NOMO-1 treated with DMSO at 0.1 percent for 48 hours (cell line): ENCODE measurements around the gene NRCAM.
"Not testable (repeated sequence)": the region's sequence is repeated elsewhere in the genome, so short reads cannot be mapped to it uniquely, and the experiment has no call there.

Experiments used
- DNase-seq: peaks from one replicate; lab custom pipeline; 2025; ENCODE audit not compliant: unreplicated experiment; lab: John Stamatoyannopoulos, UW

Gene NRCAM

DNA sequence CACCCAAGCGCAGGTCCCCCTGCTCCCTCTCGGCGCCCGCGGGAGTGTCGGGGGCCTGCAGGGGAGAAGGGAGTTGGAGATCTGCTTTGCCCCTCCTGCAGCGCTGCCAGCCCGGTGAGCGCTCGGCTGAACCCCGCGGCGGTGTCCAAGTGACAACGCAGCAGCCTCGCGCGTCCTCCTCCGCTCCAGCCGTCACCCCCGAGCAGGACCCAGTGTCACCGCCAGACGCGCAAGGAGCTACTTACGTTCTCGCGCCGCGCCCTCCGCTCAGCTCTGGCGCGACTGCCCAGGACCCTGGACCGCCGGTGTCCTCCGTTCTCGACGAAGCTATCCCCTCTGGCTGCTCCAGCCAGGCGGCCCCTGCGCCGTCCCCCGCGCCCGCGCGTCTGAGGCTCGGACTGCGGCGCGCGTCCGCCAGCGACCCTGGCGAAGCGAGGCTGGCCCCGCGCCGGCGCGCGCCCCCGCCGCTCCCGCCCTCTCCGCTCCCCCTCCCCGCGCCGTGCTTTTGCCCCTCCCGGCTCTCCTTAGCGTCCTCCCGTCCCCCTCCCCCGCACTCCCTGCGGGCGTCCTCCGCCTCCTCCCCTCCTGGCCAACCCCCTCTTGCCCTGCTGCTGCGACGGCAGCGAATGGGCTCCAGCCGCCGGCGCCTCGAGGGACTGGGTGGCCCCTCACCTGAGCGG, at the start of gene NRCAM:
NRCAM (minus strand) TSS at position 439 of the 680 bp plus-strand sequence. CDS start 216,372 bp downstream, outside the sequence.
- DNase-seq: no peak

DNA sequence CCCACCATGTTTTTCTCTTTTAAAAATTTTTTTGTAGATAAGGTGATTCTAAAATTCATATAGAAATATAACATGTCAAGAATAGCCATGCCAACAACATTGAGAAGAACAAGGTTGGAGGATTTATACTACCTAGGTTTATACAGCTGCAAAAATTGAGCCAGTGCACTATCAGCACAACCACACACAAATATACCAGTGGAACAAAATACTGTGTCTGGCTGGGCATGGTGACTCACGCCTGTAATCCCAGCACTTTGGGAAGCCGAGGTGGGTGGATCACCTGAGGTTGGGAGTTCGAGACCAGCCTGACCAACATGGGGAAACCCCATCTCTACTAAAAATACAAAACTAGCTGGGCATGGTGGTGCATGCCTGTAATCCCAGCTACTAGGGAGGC, 48.3 kb upstream of the NRCAM start:
- DNase-seq: not testable (repeated sequence)

DNA sequence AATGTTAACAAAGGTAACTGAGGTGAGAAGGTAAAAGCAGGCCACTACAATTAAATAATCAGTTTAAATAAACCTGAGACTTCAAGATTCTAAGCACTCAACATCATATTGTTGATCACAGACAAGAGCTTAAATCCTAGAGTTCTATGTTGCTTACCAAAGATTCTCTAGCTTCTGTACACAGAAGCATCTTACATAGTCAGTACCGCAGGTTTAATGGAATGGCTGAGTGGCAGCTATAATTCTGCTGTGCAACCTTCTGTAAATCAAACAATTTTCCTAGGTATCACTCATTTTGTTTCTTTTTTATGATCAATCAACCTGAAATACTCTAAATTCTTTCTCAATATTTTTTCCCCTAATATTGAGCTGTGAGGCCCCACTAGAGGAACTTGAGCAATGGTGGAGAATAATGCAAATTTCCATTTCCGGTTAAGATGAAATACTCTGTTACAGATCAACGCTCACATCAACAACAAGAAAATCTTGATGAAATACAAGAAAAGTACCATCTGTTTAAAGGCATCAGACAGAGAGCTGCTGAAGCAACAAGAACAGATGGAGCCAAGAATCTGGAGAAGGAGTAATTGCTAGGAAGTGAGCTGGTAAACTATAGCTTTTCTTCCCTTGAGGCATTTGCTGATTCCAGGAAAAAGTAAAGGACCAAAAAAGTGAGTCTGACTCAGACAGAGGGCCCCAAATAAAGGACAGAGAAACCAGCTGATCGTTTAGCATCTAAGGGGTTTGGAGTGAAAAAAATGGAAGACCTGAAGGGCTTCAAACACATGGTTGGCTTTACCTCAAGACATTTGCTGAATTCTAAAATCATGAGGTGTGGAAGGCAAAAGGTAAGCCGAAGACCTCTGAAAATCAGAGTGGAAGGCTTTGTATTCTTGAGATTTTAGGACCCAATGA, 47.1 kb upstream of the NRCAM start:
- DNase-seq: peak; percentile 19

DNA sequence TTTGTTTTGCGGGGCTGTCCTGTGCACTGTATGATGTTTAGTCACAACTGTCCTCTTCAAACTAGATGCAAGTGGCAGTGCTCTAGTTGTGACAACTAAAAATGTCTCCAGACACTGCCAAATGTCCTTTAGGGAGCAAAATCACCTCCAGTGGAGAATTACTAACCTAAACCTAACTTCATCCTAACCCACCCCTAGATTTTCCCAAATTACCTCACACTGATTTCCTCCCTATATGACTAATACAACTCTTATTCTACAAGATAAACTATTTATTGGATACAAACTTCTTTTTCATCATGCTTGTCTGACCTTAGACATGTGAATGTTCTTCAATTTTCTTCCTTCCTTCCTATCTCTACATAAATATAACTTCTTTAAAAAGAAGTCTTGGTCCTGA, 43.3 kb upstream of the NRCAM start:
- DNase-seq: no peak

DNA sequence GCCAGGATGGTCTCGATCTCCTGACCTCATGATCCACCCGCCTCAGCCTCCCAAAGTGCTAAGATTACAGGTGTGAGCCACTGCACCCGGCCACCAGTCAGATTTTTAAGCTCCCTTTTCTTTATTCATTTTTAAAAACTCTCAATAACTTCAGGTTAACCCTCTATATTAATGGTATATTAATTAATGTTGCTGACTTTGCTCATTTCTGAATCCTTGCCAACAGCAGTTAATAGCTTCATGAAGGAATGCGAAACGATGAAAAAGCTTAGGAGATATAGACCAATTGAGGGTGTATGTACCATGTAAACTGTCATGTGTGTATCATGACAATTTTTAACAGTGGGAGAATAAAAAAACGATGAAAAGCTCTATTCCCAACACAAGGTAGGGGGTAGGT, 42.2 kb upstream of the NRCAM start:
- no peak for DNase-seq

DNA sequence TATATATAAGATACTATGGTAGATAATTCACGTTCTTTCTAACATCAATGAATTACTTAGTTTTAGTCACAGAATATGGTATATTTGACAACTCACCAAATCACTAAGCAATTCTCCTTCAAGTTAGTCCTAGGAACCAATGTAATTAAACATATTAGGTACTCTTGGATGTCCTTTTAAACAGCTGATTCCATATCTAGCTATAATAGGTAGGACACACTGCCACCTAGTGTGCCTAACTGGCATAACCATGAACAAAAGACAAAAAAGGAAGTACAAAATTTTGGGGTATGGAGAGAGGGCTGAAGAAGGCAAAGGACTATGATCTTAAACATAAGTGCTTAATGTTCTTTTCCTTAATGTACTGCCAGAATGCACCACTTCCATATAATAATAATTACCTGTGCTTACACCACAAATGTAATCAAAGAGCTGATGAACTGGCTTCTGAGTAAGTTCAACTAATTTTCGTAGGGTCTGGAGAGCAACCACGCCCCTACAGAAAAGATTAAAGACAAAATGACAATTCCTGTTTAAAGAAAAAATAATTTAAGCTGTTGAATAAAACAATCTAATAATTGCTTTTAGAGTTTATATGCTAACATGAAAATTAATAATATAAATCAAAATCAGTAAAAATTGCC, 41.0 kb upstream of the NRCAM start:
- DNase-seq: peak; percentile 37

DNA sequence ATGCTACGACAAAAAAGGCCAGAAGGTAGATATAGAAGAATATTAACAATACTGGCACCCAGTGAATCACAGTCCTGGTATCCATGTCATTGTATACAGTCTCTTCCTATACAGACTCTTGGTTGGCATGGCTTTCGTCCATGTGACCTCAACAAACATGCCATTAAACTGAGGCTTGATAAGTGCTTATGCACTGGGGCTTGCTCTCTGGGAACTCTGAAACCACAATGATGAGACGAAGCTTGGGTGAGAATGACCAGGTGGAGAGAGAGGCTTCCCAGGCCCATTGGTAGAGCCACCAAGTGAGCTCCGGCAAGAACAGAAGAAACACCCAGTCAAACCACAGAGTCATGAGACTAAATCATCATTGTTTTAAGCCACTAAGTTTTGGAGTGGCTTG, 36.5 kb upstream of the NRCAM start:
- DNase-seq: no peak

DNA sequence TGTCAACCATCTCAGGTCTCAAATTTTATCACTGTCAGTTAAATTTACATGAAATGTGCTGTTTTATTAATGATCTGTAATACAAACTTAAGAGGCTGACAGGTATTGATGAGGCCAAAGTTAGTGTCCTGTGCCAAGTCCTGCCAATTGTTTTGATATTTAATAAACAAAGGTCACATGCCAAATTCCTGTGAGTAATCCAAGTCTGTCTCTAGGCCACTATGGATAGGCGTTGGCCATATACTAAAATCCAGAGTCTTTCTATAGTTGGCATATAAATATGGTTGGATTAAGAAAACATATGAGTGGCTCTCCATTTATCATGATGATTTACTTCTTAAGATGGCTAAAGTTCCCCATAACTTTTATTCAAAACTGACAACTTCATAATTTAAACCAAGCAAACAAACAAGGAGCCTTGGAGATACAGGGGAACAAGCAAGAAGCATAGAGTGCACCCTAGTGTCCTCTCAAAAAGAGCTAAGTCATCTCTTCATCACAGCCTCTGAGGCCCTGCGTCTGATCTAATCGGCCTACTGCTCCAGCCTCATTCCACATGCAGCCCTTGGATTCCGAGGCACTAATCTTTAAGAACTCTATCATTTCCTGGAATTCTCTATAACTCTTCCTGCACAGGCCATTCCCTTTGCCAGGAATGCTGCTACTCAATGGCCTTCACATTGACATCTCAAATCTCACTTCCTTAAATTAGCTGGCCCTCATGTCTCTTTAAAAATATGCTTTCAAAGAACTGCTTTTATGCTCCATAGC, 32.7 kb upstream of the NRCAM start:
- DNase-seq: no peak

DNA sequence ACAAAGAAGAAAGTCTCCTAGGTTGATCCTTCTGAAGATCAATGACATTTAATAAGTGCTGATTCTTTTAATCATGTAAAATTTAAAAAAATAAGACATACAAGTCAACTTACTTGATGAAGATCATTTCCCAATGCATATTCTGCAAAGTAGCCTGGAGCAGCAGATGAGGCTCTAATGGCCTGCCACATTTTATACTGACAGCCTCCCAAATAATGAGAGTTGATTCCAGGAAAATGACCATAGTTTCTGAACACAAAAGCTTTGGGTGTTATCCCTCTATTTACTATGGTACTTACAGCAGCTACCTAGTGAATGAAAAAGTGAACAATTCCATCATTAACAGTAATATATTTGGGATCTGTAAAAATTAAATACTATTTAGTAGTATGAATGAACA, 31.4 kb upstream of the NRCAM start:
- no peak for DNase-seq

DNA sequence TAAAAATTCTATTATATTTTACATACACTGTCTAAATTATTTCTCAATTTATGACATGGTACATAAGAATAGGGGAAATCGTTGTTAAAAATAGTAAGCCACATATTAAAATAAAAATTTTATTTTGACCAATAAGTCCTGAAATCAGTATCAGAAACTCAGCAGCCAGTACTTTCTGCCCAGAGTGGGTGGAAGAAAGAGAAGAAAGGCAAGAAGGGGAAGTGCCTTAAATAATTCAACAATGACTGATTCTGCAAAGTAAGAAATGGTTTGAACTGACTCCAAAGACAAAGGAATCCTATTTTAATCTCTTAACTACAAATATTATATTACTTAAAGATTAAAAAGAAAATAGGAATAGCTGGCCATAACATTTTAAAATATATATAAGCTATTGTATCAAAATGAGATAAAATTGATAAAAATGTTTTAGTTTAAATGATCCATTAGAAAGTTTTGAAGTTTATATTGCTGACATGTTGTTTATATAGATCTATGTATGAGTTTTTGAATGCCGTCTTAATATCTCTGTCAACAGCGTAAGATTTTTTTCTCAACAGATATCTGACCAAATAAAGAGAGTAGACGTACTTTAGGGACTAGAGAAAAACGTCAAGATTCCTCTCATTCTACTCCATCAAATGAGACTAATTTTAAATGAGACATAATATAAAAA, 30.2 kb upstream of the NRCAM start:
- peak; percentile 1 for DNase-seq

DNA sequence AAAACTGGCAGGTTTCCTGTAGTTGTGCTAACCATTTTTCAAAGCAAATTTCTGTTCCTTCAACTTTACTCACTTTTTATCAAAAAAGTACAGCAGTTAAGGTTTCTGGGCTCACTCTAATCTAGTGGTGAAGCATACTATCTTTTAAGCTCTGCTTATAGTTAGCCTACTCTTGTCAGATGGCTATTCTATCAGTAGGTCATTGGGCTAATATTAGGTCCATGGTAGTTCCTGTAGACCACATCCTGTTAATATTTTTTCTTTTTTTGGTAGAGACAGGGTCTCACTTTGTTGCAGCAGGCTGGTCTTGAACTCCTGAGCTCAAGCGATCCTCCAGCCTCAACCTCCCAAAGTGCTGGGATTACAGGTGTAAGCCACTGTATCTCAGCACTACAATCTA, 27.9 kb upstream of the NRCAM start:
- DNase-seq: no peak

DNA sequence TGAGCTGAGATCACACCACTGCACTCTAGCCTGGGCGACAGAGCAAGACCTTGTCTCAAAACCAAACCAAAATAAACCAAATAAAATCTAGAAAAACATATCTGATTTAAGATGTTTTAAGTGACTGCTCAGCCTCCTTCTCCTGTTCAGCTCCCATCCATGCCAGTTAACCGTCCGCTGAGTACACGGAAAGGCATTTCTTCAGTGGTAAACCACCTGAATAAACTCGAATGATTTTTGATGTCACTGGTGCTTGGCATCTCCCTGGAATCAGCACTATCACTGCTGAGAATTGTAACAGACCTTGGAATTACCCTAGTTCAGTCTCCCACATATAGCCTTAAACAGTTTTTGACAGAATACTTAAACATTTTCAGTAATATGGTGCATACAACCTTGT, 24.1 kb upstream of the NRCAM start:
- DNase-seq: no peak

DNA sequence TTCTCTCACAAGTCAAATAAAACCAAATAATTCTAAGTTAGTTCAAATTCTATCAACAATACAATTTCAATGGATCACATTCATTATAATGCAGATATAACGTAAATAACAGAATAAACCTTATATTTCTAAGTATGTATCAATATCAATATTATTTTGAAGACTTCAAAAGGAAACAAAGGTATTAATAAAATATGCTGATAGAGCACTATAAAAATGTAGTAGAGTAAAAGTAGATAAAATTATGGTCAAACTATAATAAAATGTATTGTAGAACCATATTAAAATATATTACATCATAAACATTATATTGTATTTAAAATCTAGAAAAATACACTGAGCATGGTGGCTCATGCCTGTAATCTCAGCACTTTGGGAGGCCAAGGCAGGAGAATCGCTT, 23.5 kb upstream of the NRCAM start:
- no peak for DNase-seq

DNA sequence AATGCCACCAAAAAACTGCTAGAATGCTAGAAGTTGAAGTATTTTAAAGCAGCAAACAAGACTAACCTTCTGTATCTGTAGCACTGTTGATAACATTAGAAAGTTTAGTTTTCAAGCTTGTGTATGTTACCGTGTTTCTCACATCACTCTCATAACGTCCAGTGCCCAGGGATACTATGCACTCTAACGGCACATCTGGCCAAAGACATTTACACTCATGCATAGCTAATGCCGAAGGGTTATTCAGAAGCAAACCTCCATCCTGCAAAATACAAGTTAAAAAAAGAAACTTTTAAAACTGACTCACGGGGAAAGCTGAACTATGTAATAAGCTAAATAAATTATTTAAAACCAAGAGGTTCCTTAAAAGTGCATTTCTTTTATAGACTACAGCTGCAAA, 22.9 kb upstream of the NRCAM start:
- no peak for DNase-seq

DNA sequence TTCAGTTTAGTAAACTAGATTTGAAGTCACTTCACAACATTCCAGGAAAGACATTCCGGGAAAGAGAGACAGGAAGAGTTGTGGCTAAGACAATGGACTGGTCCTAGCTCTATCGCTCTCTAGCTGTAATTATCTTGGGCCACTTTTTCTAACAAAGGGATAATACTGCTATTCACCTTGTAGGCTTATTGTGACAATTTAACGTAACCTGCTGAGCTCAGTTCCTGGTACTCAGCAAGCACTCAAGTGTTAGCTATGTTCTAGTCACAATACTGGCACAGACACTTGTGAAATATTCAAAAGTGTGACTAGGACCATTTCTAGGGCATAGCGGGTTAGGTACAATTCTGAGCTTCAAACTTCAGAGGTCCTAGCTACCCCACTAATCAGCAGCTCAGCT, 12.0 kb upstream of the NRCAM start:
- DNase-seq: no peak

DNA sequence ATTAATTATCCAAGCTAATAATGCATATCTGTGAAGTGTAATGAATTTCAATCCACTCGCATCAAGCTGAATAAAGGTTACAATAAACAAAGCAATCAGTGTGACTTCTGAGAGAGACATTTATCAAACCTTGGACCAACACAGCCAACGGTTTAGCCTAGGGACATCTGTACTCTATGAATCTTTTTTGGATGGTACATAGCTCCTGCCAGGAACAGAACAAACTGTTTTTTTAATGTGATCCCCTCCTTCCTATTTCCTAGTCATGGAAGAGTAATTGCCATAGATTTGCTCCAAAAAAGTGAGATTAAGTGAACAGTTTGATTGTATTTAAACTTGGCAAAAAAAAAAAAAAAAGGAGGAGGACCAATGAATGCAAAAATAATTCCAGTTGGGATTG, 11.2 kb upstream of the NRCAM start:
- DNase-seq: no peak

DNA sequence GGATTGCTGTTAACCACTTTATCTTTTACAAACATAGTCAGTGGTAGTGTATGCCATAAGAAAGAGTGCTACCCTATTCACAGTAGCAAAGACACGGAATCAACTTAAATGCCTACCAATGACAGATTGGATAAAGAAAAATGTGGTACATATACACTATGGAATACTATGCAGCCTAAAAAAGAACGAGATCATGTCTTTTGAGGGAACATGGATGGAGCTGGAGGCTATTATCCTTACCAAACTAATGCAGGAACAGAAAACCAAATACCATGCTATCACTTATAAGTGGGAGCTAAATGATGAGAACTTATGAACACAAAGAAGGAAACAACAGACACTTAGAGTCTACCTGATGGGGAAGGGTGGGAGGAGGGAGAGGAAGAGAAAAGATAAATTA, 10.1 kb upstream of the NRCAM start:
- DNase-seq: not testable (repeated sequence)

DNA sequence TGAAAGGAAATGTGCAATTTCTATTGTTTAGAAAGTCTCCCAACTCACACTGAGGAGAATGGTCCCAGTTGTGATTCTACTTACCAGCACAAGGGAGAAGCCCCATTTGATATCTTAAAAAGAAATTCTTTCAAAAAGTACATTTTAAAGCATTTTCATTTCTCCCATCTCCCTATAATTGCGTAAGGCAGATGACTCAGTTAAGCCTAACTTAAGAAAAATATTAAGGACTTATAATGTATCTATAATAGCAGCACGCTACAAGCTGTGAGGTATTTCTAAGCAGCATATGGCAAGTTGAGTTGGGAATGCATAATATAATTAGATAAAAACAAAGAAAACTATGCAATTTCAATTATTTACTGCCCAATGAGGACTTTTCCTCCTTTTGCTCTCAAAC, 8.5 kb upstream of the NRCAM start:
- DNase-seq: no peak

DNA sequence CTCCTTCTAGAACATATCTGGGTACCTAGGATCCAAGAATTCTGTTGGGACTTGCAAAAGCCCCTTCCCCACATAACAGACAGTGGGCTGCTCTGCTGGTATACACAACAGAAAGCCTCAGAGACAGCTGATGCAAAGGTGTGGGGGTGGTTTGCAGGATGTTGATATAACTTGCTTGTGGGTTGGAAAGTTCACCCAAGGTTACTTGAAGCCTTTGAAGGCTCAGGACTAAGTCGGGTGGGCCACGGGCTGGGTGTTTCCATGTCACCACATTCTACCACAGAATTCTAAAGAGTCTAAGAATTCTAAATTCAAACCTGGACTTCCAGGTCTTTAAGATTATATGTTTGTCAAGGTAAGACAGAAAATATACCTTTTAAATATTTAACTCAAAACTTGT, 7.4 kb upstream of the NRCAM start:
- no peak for DNase-seq

DNA sequence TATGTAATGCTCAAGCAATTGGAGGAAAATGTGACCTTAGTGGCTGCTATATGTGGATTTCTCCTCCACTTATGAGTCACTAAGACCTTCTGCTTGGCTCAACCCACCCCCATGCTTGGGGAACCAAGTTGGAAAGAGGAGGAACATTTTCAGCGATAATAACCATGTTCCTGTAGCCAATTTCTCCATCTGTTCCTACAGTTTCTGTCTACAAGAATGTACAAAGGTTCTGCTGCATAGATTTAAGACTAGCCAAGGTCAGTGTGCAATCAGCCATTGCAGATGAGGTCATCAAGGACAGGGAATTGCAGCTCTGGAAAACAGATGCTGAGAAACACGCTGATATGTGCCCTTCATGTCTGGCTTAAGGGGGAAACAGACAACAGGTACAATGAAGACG, 5.6 kb upstream of the NRCAM start:
- no peak for DNase-seq

DNA sequence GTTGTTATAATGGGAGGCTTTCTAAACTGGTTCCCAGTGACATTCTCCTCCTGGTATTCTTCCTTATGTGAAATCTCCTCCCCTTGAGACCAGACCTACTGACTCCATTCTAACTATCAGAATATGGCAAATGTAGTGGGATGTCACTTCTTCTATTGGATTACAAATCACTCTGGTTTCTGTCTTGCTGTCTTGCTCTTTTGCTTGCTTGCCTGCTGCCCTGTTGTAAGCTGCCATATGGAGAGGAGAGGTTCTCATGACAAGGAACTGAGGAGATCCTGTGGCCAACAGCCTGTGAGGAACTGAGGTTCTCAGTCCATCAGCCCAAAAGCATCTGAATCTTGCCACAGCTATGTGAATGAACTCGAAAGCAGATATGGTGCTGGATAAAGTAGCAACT, 4.7 kb upstream of the NRCAM start:
- no peak for DNase-seq
